GM19043 (cell line): ENCODE data around the gene TESMIN.

Experiments
- ATAC-seq: cut with Tn5 transposase; IDR thresholded peaks from one replicate; pipeline ENCODE4 v1.9.1; 2021; ENCODE audit warnings: low read depth; ENCODE audit not compliant: unreplicated experiment

The TESMIN gene, protein sequence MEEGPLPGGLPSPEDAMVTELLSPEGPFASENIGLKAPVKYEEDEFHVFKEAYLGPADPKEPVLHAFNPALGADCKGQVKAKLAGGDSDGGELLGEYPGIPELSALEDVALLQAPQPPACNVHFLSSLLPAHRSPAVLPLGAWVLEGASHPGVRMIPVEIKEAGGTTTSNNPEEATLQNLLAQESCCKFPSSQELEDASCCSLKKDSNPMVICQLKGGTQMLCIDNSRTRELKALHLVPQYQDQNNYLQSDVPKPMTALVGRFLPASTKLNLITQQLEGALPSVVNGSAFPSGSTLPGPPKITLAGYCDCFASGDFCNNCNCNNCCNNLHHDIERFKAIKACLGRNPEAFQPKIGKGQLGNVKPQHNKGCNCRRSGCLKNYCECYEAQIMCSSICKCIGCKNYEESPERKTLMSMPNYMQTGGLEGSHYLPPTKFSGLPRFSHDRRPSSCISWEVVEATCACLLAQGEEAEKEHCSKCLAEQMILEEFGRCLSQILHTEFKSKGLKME

DNA sequence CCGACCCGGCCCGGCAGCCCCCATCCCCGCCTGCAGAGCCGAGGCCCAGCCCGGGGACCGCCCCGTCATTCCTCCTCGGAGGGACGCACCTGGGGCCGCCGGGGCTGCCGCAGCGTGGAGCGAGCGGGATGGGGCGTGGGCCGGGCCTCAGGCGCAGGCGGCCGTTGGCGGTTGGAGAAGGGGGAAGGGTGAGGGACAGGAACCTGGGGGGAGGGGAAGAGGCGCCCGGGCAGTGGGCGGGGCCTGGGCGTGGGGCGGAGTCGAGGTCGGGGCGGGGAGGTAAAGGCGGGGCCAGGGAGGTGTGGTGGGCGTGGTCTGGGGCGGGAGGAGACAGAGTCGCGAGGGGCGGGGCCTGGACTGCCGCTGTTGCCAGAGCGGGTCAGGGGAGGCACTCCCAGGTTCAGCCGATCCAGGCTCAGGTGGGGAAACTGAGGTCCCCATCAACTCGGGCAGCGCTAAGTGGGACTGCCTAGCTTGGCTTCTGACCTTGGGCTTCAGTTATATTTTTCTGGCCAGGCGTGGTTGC lies at the start of gene TESMIN:
TSS of gene TESMIN (minus strand) at position 190 of the 526 bp plus-strand sequence. CDS start 860 bp downstream, outside the sequence.
- no peak for ATAC-seq

DNA sequence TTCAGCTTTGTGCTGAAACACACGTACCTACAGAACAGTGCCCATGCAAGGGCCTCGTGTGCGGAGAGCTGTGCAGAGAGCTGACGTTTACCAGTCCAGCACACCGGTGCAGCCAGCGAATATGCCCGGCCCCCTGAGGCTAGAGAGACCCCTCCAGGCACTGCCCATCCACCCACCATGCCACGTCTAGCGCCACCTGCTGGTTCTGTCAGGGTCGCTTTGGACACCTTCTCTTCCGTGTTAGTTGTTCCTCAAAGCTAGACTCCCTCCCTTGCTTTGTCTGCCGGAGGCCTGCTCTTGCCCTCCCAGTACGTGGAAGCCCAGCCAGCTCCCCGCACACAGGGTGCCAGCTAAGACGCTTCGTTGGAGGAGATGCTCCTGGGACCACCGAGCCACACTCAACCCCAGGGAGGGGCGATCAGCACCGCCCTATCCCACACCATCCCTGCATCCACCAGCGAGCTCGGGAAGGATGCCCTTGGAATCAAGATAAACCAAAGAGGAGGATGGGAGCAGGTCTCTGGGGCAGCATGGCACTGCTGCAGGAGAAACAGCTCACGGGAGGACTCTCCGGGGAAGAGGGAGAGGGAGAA lies 47.0 kb upstream of the TESMIN start:
- no peak for ATAC-seq

DNA sequence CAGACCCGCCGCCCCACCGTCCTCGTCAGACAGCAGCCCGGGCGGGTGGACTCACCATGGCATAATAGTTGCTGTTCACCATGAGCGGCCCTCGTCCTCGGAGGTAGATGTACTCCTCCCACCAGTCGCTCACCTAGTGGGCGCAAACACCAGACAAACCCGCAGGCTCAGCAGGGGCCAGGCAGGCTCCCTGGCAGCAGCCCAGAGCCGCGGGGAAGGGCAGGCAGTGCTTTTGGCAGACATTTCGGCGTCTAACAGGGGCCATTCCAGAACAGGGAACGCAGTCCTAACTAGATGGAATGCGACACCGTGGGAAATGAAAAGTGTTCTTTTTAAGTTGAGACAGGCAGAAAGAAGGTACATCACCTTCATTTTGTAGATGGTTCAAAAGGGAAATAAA lies 45.5 kb upstream of the TESMIN start:
- no peak for ATAC-seq

DNA sequence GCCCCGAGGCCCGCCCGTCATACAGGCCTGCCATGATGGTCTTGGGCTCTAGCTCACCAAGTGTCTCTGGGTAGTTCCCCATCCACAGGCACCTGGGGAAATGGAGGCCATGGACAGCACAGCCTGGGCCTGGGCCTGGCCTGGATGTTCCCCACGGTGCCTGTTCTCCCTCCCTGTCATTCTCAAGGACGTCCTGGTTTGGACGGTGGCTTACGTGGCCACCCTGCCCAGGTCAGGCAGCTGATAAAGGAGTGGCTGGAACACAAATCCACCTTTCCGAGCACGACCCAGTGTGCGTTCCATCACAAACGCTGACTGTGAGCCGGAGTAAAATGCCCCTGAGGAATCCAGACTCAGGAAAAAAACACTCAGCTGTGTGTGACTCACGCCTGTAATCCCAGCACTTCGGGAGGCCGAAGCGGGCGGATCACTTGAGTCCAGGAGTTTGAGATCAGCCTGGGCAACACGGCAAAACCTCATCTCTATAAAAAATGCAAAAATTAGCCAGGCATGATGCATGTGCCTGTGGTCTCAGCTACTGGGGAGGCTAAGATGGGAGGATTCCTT lies 41.2 kb upstream of the TESMIN start:
- ATAC-seq: no peak

DNA sequence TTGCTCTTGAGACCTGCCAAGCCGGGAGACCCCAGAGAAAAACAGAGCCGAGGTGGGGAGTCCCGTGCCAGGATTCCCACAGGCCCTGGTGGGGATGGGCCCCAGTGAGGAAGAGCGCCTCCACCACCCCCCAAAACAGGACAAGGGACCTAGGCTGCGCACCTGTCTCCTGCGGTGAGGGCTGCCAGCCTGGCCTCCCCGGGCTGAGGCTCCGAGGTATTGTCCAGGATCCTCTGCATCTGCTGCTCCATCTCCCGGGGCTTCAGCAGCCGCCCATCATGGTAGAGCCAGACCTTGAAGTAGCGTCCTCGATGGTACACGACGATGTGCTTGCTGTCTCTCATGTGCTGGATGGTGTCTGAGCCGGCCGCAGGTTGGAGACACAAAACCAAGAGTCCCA lies 33.3 kb upstream of the TESMIN start:
- ATAC-seq: no peak

DNA sequence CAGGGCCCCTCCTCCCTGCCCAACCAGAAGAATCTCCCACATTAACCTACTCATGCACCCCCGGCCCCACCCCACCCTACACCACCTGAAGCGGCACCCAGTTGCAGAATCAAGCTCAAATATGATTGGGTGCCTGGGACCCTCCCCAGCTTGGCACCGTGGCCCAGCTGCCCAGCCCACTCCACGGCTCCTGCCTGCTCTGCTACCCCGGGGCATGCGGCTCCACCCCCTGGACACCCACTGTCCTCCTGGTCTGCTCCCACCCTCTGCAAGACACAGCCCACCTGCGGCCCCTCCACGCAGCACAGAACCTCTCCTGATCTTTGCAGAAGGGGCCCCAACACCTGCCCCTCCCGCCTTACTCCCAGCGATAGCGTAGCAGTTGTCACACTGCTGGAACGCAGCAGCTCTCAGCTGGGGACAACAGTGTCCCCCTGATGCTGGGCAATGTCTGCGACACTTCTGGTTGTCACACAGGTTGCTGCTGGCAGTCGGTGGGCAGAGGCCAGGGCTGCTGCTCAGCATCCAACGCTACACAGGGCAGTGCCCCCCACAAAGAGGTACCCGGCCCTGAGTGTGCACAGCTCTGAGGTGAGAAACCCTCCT lies 32.0 kb upstream of the TESMIN start:
- no peak for ATAC-seq

DNA sequence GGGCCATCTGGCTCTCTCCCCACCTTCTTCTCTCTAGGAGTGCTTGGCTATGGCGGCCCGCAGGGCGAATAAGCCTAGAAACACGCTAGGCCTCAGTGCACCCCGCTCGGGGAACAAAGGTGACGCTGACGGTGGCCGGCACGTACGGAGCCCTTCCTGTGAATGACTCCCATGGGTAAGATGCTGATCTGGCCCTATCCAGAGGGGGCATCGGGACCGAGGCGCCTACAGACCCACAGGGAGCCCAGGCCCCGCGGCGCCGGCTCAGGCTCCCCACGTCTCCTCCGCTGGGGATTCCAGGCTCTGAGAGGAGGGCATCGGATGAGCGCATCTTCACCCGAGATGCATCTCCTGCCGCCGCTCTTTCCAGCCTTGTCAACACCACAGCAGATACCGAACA lies 31.4 kb upstream of the TESMIN start:
- ATAC-seq: no peak

DNA sequence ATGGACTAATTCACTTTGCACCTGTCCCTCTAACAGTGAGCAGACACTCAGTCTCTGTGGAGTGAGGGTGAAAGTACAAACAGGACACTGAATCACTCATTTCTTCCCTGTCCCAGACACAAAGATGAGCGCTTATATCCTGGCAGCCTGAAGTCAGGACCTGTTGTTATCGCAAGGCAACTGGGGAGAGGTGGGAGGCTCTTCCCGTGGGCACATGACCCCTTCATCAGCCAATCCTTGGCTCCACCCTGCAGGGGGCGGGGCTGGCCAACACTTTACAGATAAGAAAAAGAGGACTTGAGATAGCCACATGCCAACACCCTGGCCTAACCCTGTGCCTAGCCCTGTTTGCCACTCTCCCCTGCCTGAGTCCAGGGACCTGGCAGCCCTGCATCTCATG lies 29.5 kb upstream of the TESMIN start:
- ATAC-seq: no peak

DNA sequence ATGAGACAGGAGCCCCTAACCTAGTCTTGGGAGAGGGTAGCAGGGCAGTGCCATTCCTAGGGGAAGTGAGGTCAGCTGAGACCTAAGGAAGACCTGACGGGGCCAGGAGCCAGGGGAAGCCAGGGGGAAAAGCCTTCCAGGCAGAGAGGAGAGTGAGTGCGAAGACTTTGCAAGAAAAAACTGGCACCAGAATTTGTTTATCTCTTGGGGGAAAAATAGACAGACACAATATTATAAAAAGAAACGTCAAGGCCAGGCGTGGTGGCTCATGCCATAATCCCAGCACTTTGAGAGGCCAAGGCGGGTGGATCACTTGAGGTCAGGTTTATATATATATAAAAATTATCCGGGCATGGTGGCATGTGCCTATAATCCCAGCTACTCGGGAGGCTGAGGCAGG lies 26.9 kb upstream of the TESMIN start:
- no peak for ATAC-seq

DNA sequence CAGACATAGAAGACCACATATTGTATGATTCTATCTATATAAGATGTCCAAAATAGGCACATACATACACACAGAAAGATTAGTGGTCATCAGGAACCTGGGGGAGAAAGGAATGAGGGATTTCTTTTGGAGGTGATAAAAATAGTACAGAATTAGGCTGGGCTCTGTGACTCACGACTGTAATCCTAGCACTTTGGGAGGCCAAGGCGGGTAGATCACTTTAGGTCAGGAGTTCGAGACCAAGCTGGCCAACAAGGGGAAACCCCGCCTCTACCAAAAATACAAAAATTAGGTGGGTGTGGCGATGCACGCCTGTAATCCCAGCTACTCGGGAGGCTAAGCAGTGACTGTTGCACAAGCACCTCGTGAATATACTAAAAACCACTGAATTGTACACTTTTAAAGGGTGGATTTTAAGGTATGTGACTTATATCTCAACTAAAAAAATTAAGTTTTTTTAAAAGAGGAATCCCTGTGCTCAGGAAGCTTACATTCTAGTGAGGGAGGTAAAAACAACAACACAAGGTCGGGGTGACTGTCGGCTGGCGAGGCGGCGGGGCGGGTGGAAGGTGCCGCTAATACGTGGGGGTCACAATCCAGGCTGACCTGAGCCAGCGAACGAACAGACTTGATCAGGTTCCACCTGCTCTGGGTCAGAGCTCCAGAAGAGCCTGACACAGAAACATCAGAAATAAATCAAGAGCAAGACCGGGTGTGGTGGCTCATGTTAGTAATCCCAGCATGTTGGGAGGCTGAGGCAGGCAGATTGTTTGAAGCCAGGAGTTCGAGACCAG lies 25.3 kb upstream of the TESMIN start:
- ATAC-seq: no peak

DNA sequence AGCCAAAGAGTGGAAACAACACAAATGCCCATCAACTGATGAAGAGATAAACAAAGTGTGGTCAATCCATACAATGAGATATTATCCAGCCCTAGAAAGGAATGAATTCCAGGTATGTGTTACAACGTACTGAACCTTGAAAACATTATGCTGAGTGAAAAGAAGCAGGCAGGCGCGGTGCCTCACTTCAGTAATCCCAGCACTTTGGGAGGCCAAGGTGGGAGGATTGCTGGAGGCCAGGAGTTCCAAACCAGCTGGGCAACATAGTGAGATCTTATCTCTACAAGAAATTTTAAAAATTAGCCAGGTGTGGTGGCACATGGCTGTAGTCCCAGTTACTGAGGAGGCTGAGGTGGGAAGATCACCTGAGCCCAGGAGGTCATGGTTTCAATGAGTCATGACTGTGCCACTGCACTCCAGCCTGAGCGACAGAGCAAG lies 24.6 kb upstream of the TESMIN start:
- ATAC-seq: no peak

DNA sequence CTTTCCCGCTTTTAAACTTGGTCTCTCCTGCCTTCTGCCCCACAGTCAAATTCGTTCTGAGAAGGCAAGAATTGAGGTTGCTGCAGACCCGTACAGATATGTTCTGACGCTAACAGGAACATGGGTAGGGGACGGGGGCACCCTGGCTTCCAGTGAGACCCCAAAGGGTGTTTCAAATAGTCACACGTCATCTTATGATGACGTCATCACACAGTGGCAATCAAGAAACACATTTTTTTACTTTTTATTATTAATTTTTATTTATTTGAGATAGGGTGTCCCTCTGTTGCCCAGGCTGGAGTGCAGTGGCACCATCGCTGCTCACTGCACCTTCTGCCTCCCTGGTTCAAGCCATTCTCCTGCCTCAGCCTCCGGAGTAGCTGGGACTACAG lies 22.9 kb upstream of the TESMIN start:
- ATAC-seq: no peak

DNA sequence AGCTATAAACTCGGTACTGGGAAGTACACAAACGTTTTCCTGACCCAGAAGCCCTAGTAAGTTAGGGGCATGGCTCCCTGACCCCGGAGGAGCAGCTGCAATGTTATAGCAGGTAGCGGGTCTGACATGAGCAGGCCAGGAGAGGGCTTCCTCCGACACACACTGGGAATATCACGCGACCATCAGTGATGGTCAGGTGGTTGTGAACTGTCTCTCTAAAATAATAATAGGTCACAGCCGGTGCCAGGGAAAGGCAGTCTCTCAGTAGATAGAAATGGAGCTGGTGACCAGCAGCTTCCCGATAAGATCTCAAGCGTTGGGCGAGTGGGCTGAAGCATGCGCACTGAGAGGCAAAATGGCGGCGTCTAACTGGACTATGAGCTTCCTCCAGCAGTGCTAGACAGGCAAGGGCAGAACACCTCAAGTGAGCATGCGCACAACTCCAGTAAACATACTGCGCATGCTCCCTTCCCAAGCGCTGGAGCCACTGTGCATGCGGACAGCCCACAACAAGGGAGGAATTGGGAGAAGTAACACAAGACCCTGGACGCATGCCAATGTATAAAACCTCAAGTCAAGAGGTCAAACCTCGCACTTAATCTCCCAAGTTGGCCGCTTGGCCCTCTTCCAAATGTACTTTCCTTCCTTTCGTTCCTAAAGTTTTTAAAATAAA lies 22.3 kb upstream of the TESMIN start:
- no peak for ATAC-seq

DNA sequence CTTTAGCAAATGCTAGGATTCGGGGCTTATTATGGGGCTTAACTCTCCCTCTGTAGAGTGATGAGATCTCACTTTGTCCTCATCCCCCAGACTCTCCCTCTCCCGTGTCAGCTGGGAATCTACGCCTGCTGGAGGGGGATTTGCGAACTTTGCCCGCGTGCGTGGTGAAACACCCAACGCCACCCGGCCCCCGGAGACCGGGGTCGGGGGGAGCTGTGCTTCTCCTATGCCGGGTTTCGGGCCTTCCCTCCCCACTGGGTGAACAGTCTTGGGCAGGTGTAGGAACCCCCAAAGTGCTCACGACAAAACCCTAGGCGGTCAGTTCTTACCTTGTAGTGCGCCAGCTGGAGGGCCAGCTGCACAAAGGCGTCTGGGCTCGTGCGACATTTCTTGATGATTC lies 21.6 kb upstream of the TESMIN start:
- no peak for ATAC-seq

DNA sequence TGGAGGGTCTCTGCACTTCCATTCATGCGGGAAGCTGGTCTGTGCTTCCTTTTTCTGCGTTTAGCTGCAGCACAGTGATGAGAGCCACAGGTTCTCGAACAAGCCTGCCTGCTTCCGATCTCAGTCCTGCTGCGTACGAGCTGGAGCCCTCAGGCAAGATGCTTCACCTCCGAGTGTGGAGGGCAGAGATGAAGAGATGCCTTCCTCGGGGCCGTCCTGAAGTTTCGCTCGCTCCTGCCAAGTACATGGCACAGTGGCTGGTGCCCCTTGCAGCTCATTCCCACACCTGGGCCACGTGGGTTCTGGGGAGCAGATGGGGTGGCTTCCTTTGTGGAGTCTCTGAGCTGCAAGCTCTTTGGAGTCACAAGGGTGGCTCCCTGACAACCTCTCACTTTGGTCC lies 19.5 kb upstream of the TESMIN start:
- ATAC-seq: no peak

DNA sequence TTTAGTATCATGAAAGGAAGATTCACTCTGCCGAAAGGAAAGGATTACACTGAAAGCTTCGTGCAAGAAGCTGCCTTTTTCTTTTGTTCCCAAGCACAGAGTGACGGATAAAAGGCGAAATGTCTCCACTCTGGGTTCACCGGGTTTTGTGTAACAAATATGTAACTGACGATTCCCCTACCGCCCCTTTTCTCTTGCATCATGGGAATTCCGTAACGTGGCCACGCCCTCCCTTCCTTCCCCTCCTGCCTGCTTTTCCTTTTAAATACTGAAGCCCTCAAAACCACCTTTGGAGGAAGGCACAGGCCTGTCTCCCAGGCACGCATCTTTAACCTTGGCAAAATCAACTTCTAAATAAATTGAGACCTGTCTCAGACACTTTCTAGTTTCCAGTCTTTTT lies 16.4 kb upstream of the TESMIN start:
- ATAC-seq: no peak

DNA sequence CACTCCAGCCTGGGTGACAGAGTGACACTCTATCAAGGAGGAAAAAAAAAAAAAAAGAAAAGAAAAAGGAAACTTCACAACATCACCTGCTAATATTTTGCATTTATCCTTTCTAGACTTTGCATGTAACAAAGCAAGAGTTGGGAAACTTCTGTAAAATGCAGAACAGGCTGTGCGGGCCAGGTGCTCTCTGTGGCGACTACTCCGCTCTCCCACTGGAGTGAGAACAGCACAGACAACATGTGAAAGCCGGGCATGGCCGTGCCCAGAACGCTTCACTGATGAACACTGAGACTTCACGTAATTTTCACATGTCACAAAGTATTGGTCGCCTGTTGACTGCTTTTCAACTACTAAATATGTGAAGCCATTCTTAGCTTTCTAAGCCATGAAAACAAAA lies 15.5 kb upstream of the TESMIN start:
- no peak for ATAC-seq

DNA sequence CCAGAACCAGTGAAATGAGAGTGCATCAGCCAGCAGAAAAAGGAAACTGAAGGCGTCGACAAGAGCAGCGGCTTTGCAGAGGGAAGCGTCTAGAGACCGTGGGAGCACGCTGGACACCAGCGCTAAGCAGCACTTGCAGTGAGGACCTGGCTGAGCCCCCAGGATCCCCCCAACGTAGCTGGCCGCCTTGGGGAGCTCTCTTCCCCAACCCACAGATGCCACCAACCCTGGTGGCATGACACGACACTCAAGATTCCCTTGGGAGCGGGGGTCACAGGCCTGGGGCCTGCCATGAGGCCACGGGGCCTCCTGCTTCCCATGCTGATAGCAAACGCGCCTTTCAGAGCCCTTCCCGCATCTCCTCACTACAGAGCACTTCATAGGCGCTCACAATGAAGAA lies 13.4 kb upstream of the TESMIN start:
- ATAC-seq: no peak

DNA sequence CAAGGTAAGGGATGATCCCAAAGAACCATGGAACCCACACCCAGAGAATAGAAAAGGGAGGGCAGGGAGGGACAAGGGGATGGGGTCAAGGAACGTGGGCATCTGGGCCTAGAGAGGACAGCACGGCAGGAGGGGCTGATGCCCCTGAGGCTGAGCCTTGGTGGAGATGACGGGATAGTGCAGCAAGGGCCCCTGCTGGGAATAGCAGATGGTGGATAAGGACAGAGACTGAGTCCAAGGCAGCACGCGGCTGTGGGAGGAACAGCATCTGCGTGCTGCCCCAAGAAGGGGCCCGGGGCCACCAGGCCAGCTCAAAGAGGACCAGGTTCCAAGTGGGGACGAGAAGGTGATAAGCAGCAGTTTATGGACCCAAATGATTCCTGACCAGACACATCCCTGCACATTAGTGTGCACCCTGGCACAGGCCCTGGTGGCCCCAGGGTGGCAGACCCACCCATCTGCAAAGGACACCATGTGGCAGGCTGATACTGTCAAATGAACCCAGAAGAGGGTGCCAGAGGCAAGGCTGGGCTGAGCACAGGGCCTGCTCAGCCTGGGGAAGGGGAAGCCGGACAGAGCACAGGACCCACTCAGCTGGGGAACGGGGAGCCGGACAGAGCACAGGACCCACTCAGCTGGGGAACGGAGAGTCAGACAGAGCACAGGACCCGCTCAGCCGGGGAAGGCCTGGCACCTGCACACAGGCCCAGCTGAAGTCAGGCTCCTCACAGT lies 12.8 kb upstream of the TESMIN start:
- no peak for ATAC-seq
